HepG2 (cell line): Measurements from ENCODE around the gene RRBP1. TPM values are rescaled to one million over a fixed set of nuclear protein-coding genes. Genes with fewer than 3 reads are reported as not detected.

Source experiments
- ATF2 ChIP-seq: sonication (generic); formaldehyde crosslinking; IDR thresholded peaks from 2 replicates; pipeline ENCODE4 v1.4.0; 2020; ENCODE audit warnings: missing genetic modification reagents
- FOXA3 ChIP-seq: IDR thresholded peaks from 2 replicates; pipeline ENCODE4 v1.6.1; 2016; ENCODE audit warnings: missing genetic modification reagents, missing compliant biosample characterization
- IKZF4 ChIP-seq: sonication (generic); formaldehyde crosslinking; IDR thresholded peaks from 2 replicates; pipeline ENCODE4 v1.5.1; 2020; ENCODE audit warnings: borderline replicate concordance, mild to moderate bottlenecking, low read depth, missing genetic modification reagents; ENCODE audit errors: not compliant biosample characterization
- KAT8 ChIP-seq: IDR thresholded peaks from 2 replicates; pipeline ENCODE4 v1.6.1; 2016; ENCODE audit warnings: missing genetic modification reagents, missing compliant biosample characterization
- LBX2 ChIP-seq: sonication (generic); formaldehyde crosslinking; IDR thresholded peaks from 2 replicates; pipeline ENCODE4 v1.5.0; 2020; ENCODE audit warnings: missing genetic modification reagents, mild to moderate bottlenecking, borderline replicate concordance
- NFKB2 ChIP-seq: sonication (generic); formaldehyde crosslinking; IDR thresholded peaks from 2 replicates; pipeline ENCODE4 v1.4.0; 2020; ENCODE audit warnings: missing genetic modification reagents, borderline replicate concordance
- NFYC ChIP-seq: IDR thresholded peaks from 2 replicates; pipeline ENCODE4 v1.6.1; 2016; ENCODE audit warnings: missing genetic modification reagents, missing compliant biosample characterization
- ONECUT2 ChIP-seq: sonication (generic); formaldehyde crosslinking; IDR thresholded peaks from 2 replicates; pipeline ENCODE4 v1.4.0; 2020; ENCODE audit warnings: missing genetic modification reagents
- PBX3 ChIP-seq: sonication (generic); formaldehyde crosslinking; IDR thresholded peaks from 2 replicates; pipeline ENCODE4 v1.8.1; 2023; ENCODE audit warnings: missing genetic modification reagents, inconsistent platforms, borderline replicate concordance
- PHF5A ChIP-seq: IDR thresholded peaks from one replicate; pipeline ENCODE4 v1.6.1; 2018; ENCODE audit warnings: low read depth, missing genetic modification reagents; ENCODE audit not compliant: unreplicated experiment
- POGK ChIP-seq: sonication (generic); formaldehyde crosslinking; conservative IDR thresholded peaks from 2 replicates; pipeline ENCODE4 v1.8.0; 2022; ENCODE audit warnings: mild to moderate bottlenecking, moderate library complexity, missing genetic modification reagents
- POLR2G ChIP-seq: fragments of 200-400 bp; formaldehyde crosslinking; IDR thresholded peaks from 2 replicates; pipeline ENCODE4 v1.6.1; 2018; ENCODE audit warnings: mild to moderate bottlenecking, low read depth, low read length, moderate library complexity
- RCOR2 ChIP-seq: IDR thresholded peaks from 2 replicates; pipeline ENCODE4 v1.6.1; 2016; ENCODE audit warnings: missing biosample characterization, missing genetic modification reagents
- REXO4 ChIP-seq: sonication (generic); formaldehyde crosslinking; IDR thresholded peaks from 2 replicates; pipeline ENCODE4 v1.8.0; 2022; ENCODE audit warnings: missing genetic modification reagents, mild to moderate bottlenecking, borderline replicate concordance
- ZEB1 ChIP-seq: IDR thresholded peaks from 2 replicates; pipeline ENCODE4 v1.6.1; 2012; ENCODE audit warnings: mild to moderate bottlenecking, low read depth, inconsistent platforms; ENCODE audit not compliant: insufficient replicate concordance
- ZFP36 ChIP-seq: fragments of 150-350 bp; IDR thresholded peaks from 2 replicates; pipeline ENCODE4 v1.6.1; 2018; ENCODE audit warnings: borderline replicate concordance, low read length, low read depth; ENCODE audit not compliant: partially characterized antibody
- ZFP37 ChIP-seq: sonication (generic); formaldehyde crosslinking; IDR thresholded peaks from 2 replicates; pipeline ENCODE4 v1.4.0; 2020; ENCODE audit warnings: missing genetic modification reagents, borderline replicate concordance
- ZNF142 ChIP-seq: sonication (generic); formaldehyde crosslinking; IDR thresholded peaks from 2 replicates; pipeline ENCODE4 v1.4.0; 2020; ENCODE audit warnings: missing genetic modification reagents
- ZNF263 ChIP-seq: sonication (generic); formaldehyde crosslinking; IDR thresholded peaks from 2 replicates; pipeline ENCODE4 v1.4.0; 2020; ENCODE audit warnings: missing genetic modification reagents
- ZNF549 ChIP-seq: sonication (generic); formaldehyde crosslinking; IDR thresholded peaks from 2 replicates; pipeline ENCODE4 v1.5.0; 2020; ENCODE audit warnings: missing genetic modification reagents
- polyA plus RNA-seq, 8 experiments: library from polyadenylated mRNA; depleted of rRNA in 3 of 8; stranded (reverse) in 7 of 8; unstranded in 1 of 8; fragments of >200 nt; fragmentation: Illumina TruSeq in 4 of 8; extraction: Trizol in 4 of 8; gene quantifications; 2 replicates each; pipeline versions ENCODE4 v1.2.1 to v1.2.3, GENCODE V29; 2011 to 2016; ENCODE audit warnings: low read depth in 4 of 8, missing spikeins in 1 of 8, mixed read lengths in 1 of 8; ENCODE audit not compliant: insufficient read depth in 1 of 8
- total RNA-seq, 5 experiments: library from RNA; depleted of rRNA; stranded (reverse); fragments of >200 nt; fragmentation: Illumina TruSeq; extraction: Trizol; gene quantifications; 2 replicates each; pipeline ENCODE4 v1.2.3, GENCODE V29; 2016; ENCODE audit warnings: low read depth in 1 of 5

RRBP1 gene
- total and polyA plus RNA-seq, 2 of the 13 experiments (the other 11 are each of a cell fraction or from before 2014, with no cell fraction given), result 150 to 222 TPM

GRCh38 chr20:17673084-17673483 is 9.0 kb downstream of the RRBP1 start (continued):
- no peak for TF ChIP-seq KAT8 (CRISPR knock-in tag)
- no peak for TF ChIP-seq PBX3 (CRISPR knock-in tag)
- peak; percentile 51; the same call in 1 of the 2 replicates for TF ChIP-seq POLR2G
- TF ChIP-seq POGK (CRISPR knock-in tag), result no peak
- TF ChIP-seq PHF5A (CRISPR knock-in tag), result no peak
- TF ChIP-seq NFKB2 (CRISPR knock-in tag), result no peak
- no peak for TF ChIP-seq ZFP36
- TF ChIP-seq ZEB1, result no peak
- TF ChIP-seq ATF2 (CRISPR knock-in tag), result no peak
- TF ChIP-seq REXO4, result no peak
- no peak for TF ChIP-seq FOXA3 (CRISPR knock-in tag)
- no peak for TF ChIP-seq ZNF263 (CRISPR knock-in tag)
- no peak for TF ChIP-seq ZNF549 (CRISPR knock-in tag)
- no peak for TF ChIP-seq ZNF142 (CRISPR knock-in tag)
- no peak for TF ChIP-seq RCOR2 (CRISPR knock-in tag)
- no peak for TF ChIP-seq IKZF4
- TF ChIP-seq ZFP37 (CRISPR knock-in tag), result no peak
- TF ChIP-seq ONECUT2 (CRISPR knock-in tag), result no peak
- no peak for TF ChIP-seq NFYC (CRISPR knock-in tag)
- TF ChIP-seq LBX2 (CRISPR knock-in tag), result no peak
